SK-N-SH treated with all-trans-retinoic acid at 6 μM for 48 hours (cell line): ENCODE measurements around the gene GPC3.
"Not testable (repeated sequence)": the region's sequence is repeated elsewhere in the genome, so short reads cannot be mapped to it uniquely, and the experiment has no call there.

Experiments used
- ATAC-seq: fragments of 200-7000 bp; cut with Tn5 transposase; 3 replicates; pipeline ENCODE4 v1.9.1; 2020; ENCODE audit warnings: mild to moderate bottlenecking, moderate library complexity
- ARNTL ChIP-seq: fragments of 450-650 bp; formaldehyde crosslinking; IDR thresholded peaks from 2 replicates; pipeline ENCODE4 v1.5.0; 2020; ENCODE audit warnings: low read depth, mild to moderate bottlenecking, moderate library complexity, borderline replicate concordance
- BACH2 ChIP-seq: fragments of 250-450 bp; sonication (Bioruptor Pico); IDR thresholded peaks from 2 replicates; pipeline ENCODE4 v1.9.0; 2021; ENCODE audit warnings: mild to moderate bottlenecking, borderline replicate concordance
- CSDC2 ChIP-seq: fragments of 250-450 bp; sonication (Bioruptor Pico); IDR thresholded peaks from 2 replicates; pipeline ENCODE4 v1.5.0; 2020; ENCODE audit warnings: mild to moderate bottlenecking, moderate library complexity
- ESRRG ChIP-seq: fragments of 250-450 bp; sonication (Bioruptor Pico); IDR thresholded peaks from 2 replicates; pipeline ENCODE4 v1.6.1; 2021; ENCODE audit warnings: mild to moderate bottlenecking
- GLIS3 ChIP-seq: fragments of 250-450 bp; sonication (Bioruptor Pico); IDR thresholded peaks from 2 replicates; pipeline ENCODE4 v1.5.0; 2020; ENCODE audit warnings: mild to moderate bottlenecking, moderate library complexity
- ISL1 ChIP-seq: fragments of 250-450 bp; sonication (Bioruptor Pico); IDR thresholded peaks from 2 replicates; pipeline ENCODE4 v2.1.2; 2022; ENCODE audit warnings: mild to moderate bottlenecking, moderate library complexity
- OSR1 ChIP-seq: fragments of 250-450 bp; sonication (Bioruptor Pico); IDR thresholded peaks from 2 replicates; pipeline ENCODE4 v1.8.0; 2022; ENCODE audit warnings: moderate library complexity, mild to moderate bottlenecking, inconsistent platforms
- PATZ1 ChIP-seq: fragments of 250-450 bp; sonication (Bioruptor Pico); IDR thresholded peaks from 2 replicates; pipeline ENCODE4 v1.8.0; 2020; ENCODE audit warnings: mild to moderate bottlenecking, moderate library complexity, borderline replicate concordance
- PPARA ChIP-seq: fragments of 250-450 bp; sonication (Bioruptor Pico); IDR thresholded peaks from 2 replicates; pipeline ENCODE4 v1.5.0; 2020; ENCODE audit warnings: mild to moderate bottlenecking, borderline replicate concordance
- RARB ChIP-seq: fragments of 250-450 bp; sonication (Bioruptor Pico); IDR thresholded peaks from 2 replicates; pipeline ENCODE4 v1.8.0; 2021; ENCODE audit warnings: mild to moderate bottlenecking, moderate library complexity
- SNAI2 ChIP-seq: fragments of 250-450 bp; sonication (Bioruptor Pico); IDR thresholded peaks from 2 replicates; pipeline ENCODE4 v1.5.0; 2020; ENCODE audit warnings: mild to moderate bottlenecking, moderate library complexity
- TCF4 ChIP-seq: fragments of 250-450 bp; sonication (Bioruptor Pico); IDR thresholded peaks from 2 replicates; pipeline ENCODE4 v1.8.0; 2021; ENCODE audit warnings: mild to moderate bottlenecking, moderate library complexity, borderline replicate concordance
- TOX ChIP-seq: fragments of 250-450 bp; sonication (Bioruptor Pico); IDR thresholded peaks from 2 replicates; pipeline ENCODE4 v1.8.0; 2021; ENCODE audit warnings: mild to moderate bottlenecking, moderate library complexity, borderline replicate concordance
- TSHZ2 ChIP-seq: fragments of 250-450 bp; sonication (Bioruptor Pico); IDR thresholded peaks from 2 replicates; pipeline ENCODE4 v1.5.0; 2020; ENCODE audit warnings: mild to moderate bottlenecking, moderate library complexity
- ZC3H10 ChIP-seq: fragments of 250-450 bp; sonication (Bioruptor Pico); IDR thresholded peaks from 2 replicates; pipeline ENCODE4 v1.5.1; 2021; ENCODE audit warnings: mild to moderate bottlenecking, moderate library complexity
- ZFP3 ChIP-seq: fragments of 250-450 bp; sonication (Bioruptor Pico); IDR thresholded peaks from 2 replicates; pipeline ENCODE4 v1.5.0; 2020; ENCODE audit warnings: mild to moderate bottlenecking, moderate library complexity
- ZFP30 ChIP-seq: fragments of 450-650 bp; formaldehyde crosslinking; IDR thresholded peaks from 2 replicates; pipeline ENCODE4 v1.5.0; 2022; ENCODE audit warnings: mild to moderate bottlenecking, moderate library complexity
- ZNF565 ChIP-seq: fragments of 450-650 bp; formaldehyde crosslinking; conservative IDR thresholded peaks from 2 replicates; pipeline ENCODE4 v1.5.0; 2020; ENCODE audit warnings: low read depth, mild to moderate bottlenecking, moderate library complexity
- ZNF70 ChIP-seq: fragments of 450-650 bp; formaldehyde crosslinking; IDR thresholded peaks from 2 replicates; pipeline ENCODE4 v1.5.0; 2020; ENCODE audit warnings: mild to moderate bottlenecking, moderate library complexity
- ZNF8 ChIP-seq: fragments of 450-650 bp; formaldehyde crosslinking; IDR thresholded peaks from 2 replicates; pipeline ENCODE4 v1.5.0; 2020; ENCODE audit warnings: mild to moderate bottlenecking, moderate library complexity
- TF ChIP-seq, protein P1 (sequence below): fragments of 250-450 bp; sonication (Bioruptor Pico); IDR thresholded peaks from 2 replicates; pipeline ENCODE4 v1.5.1; 2021; ENCODE audit warnings: mild to moderate bottlenecking, moderate library complexity
- TF ChIP-seq, protein P2 (sequence below): fragments of 250-450 bp; sonication (Bioruptor Pico); IDR thresholded peaks from 2 replicates; pipeline ENCODE4 v1.8.0; 2021; ENCODE audit warnings: low read depth, mild to moderate bottlenecking, moderate library complexity, borderline replicate concordance

The GPC3 gene

GRCh38 chrX:133633162-133633561, 352.2 kb downstream of the GPC3 start:
- ATAC-seq, result no peak
- TF ChIP-seq TCF4 (CRISPR knock-in tag) (peak; percentile 62; the same call in 1 of the 2 replicates), TOX (CRISPR knock-in tag) (no peak)

DNA sequence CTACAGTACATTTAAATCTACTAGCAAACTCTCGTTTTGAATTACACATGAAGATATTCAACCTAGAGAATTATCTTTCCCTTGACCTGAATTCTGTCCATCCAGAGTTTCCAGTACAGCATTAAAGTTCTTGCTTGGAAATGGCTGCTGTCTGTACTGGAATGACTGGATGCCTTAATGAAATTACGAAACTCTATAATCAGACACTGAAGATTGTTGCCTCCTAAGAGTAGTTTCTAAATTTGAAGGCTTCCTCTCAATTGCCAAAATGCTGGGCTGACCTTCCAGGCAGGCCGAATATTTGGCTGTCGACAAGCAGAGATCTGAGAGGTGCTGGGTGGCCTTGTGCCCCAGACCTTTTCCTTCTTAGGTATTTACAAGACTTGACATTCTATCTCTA, 355.0 kb downstream of the GPC3 start:
- TF ChIP-seq BACH2 (no peak), CSDC2 (CRISPR knock-in tag) (no peak), ZFP30 (CRISPR knock-in tag) (no peak), ARNTL (CRISPR knock-in tag) (no peak), ZNF70 (CRISPR knock-in tag) (no peak), GLIS3 (CRISPR knock-in tag) (no peak), RARB (CRISPR knock-in tag) (no peak), ZNF565 (no peak), ISL1 (no peak), ESRRG (CRISPR knock-in tag) (no peak)
- ATAC-seq, result no peak

DNA sequence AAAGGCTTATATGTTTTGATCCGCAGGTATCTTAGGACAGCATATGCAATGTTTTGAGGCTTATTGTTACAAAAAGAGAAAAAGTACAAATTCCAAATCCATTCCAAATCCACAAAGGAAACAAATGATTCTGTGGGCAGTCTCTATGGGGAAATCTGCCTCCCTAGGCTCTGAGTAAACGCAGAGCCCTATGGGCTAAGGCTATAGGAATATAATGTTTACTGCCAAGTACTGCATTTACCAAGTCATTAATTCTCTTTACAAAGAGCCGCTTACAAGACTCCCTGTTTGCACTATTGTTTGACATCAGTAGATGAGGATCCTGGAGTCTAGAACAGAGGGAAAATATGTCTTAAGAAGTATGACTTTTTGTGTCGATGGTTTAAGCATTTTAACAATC, 357.7 kb downstream of the GPC3 start:
- TF ChIP-seq GLIS3 (CRISPR knock-in tag) (no peak), ZFP3 (CRISPR knock-in tag) (no peak), SNAI2 (CRISPR knock-in tag) (no peak), TSHZ2 (no peak), ZFP30 (CRISPR knock-in tag) (no peak), ISL1 (no peak), PATZ1 (CRISPR knock-in tag) (no peak), TCF4 (CRISPR knock-in tag) (no peak), ZNF8 (CRISPR knock-in tag) (no peak), ZNF70 (CRISPR knock-in tag) (no peak), ARNTL (CRISPR knock-in tag) (no peak), OSR1 (CRISPR knock-in tag) (no peak)
- ATAC-seq, result no peak

DNA sequence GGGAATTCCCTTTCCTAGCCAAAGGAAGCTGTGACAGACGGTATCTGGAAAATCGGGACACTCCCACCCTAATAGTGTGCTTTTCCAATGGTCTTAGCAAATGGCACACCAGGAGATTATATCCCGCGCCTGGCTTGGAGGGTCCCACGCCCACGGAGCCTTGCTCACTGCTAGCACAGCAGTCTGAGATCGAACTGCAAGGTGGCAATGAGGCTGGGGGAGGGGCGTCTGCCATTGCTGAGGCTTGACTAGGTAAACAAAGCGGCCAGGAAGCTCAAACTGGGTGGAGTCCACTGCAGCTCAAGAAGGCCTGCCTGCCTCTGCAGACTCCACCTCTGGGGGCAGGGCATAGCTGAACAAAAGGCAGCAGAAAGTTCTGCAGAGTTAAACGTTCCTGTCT, 364.0 kb downstream of the GPC3 start:
- ATAC-seq, result not testable (repeated sequence)

- no peak for TF ChIP-seq TCF4 (CRISPR knock-in tag)
- TF ChIP-seq PPARA, result no peak
- TF ChIP-seq ZNF565, result no peak
- no peak for ATAC-seq
These were observed 373.7 kb downstream of the GPC3 start for GRCh38 chrX:133611676-133612075.

DNA sequence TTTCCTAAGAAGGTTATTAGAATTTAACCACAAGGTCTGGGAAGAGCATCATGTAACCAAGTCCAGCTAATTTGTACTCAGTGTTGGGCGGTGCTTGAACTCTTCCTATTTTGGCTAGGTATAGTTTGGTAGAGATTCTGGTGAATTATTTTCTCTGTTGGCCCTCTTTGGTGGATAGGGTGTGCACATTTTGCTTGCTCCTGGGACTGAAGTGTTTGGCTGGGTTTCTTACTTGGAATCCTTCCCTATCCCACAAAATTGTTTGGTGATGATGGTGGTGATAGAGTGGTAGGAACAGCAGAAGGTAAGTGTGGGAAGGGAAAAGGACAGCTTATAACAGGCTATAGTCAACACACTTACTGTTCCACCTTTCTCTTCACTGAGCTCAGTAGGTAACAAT, 375.3 kb downstream of the GPC3 start:
- no peak for ATAC-seq
- no peak for TF ChIP-seq ZNF8 (CRISPR knock-in tag)
- no peak for TF ChIP-seq TSHZ2
- TF ChIP-seq ZFP3 (CRISPR knock-in tag), result no peak
- TF ChIP-seq OSR1 (CRISPR knock-in tag), result no peak
- no peak for TF ChIP-seq ISL1
- TF ChIP-seq GLIS3 (CRISPR knock-in tag), result no peak
- TF ChIP-seq ZC3H10 (CRISPR knock-in tag), result no peak
- no peak for TF ChIP-seq SNAI2 (CRISPR knock-in tag)
- TF ChIP-seq, protein P1, sequence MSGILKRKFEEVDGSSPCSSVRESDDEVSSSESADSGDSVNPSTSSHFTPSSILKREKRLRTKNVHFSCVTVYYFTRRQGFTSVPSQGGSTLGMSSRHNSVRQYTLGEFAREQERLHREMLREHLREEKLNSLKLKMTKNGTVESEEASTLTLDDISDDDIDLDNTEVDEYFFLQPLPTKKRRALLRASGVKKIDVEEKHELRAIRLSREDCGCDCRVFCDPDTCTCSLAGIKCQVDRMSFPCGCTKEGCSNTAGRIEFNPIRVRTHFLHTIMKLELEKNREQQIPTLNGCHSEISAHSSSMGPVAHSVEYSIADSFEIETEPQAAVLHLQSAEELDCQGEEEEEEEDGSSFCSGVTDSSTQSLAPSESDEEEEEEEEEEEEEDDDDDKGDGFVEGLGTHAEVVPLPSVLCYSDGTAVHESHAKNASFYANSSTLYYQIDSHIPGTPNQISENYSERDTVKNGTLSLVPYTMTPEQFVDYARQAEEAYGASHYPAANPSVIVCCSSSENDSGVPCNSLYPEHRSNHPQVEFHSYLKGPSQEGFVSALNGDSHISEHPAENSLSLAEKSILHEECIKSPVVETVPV (CRISPR knock-in tag), result no peak
- TF ChIP-seq TOX (CRISPR knock-in tag), result no peak
- no peak for TF ChIP-seq ESRRG (CRISPR knock-in tag)
- TF ChIP-seq CSDC2 (CRISPR knock-in tag), result no peak
- TF ChIP-seq, protein P2, sequence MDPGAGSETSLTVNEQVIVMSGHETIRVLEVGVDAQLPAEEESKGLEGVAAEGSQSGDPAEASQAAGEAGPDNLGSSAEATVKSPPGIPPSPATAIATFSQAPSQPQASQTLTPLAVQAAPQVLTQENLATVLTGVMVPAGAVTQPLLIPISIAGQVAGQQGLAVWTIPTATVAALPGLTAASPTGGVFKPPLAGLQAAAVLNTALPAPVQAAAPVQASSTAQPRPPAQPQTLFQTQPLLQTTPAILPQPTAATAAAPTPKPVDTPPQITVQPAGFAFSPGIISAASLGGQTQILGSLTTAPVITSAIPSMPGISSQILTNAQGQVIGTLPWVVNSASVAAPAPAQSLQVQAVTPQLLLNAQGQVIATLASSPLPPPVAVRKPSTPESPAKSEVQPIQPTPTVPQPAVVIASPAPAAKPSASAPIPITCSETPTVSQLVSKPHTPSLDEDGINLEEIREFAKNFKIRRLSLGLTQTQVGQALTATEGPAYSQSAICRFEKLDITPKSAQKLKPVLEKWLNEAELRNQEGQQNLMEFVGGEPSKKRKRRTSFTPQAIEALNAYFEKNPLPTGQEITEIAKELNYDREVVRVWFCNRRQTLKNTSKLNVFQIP (CRISPR knock-in tag), result no peak
- TF ChIP-seq ARNTL (CRISPR knock-in tag), result no peak
- TF ChIP-seq ZNF70 (CRISPR knock-in tag), result no peak
